ENCODE results near the gene APOO.

APOO gene

GRCh38 chrX:23907498-23908218 lies at the start of gene APOO, which contains the start of gene CXorf58:
APOO (minus strand) TSS chrX:23907938; CDS start chrX:23907702, 236 bp downstream.
CXorf58 (plus strand) TSS chrX:23908006; CDS start chrX:23910303, 2,297 bp downstream.
- DNase-seq (ENCODE audit: extremely low read depth, low read depth) = peak; percentile 80
- TF ChIP-seq, protein P1, sequence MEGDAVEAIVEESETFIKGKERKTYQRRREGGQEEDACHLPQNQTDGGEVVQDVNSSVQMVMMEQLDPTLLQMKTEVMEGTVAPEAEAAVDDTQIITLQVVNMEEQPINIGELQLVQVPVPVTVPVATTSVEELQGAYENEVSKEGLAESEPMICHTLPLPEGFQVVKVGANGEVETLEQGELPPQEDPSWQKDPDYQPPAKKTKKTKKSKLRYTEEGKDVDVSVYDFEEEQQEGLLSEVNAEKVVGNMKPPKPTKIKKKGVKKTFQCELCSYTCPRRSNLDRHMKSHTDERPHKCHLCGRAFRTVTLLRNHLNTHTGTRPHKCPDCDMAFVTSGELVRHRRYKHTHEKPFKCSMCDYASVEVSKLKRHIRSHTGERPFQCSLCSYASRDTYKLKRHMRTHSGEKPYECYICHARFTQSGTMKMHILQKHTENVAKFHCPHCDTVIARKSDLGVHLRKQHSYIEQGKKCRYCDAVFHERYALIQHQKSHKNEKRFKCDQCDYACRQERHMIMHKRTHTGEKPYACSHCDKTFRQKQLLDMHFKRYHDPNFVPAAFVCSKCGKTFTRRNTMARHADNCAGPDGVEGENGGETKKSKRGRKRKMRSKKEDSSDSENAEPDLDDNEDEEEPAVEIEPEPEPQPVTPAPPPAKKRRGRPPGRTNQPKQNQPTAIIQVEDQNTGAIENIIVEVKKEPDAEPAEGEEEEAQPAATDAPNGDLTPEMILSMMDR (IDR thresholded peaks at IDR 0.05; ENCODE audit: low read depth, low read length) = peak; percentile 63

- TF ChIP-seq, protein P1 (IDR thresholded peaks at IDR 0.05; ENCODE audit: low read depth, low read length) = no peak
- no peak for DNase-seq (ENCODE audit: extremely low read depth, low read depth)
Observed at GRCh38 chrX:23954396-23954795, 46.7 kb upstream of the APOO start.

DNA sequence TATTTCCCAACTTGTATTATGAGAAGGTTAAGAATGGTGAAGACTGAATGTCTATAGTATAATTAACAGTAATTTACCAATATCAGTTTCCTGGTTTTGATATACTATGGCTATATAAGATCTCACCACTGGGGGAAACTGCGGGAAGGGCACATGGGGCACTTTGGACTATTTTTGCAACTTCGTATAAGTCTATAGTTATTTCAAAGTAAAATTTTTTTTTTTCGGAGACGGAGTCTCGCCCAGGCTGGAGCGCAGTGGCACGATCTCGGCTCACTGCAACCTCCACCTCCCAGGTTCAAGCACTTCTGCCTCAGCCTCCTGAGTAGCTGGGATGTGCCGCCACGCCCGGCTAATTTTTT lies 46.2 kb upstream of the APOO start:
- TF ChIP-seq, protein P1 (IDR thresholded peaks at IDR 0.05; ENCODE audit: low read depth, low read length) = no peak
- no peak for DNase-seq (ENCODE audit: extremely low read depth, low read depth)

GRCh38 chrX:23952984-23953907 lies 45.5 kb upstream of the APOO start:
- TF ChIP-seq, protein P1 (IDR thresholded peaks at IDR 0.05; ENCODE audit: low read depth, low read length) = no peak
- DNase-seq (ENCODE audit: extremely low read depth, low read depth) = no peak

DNA sequence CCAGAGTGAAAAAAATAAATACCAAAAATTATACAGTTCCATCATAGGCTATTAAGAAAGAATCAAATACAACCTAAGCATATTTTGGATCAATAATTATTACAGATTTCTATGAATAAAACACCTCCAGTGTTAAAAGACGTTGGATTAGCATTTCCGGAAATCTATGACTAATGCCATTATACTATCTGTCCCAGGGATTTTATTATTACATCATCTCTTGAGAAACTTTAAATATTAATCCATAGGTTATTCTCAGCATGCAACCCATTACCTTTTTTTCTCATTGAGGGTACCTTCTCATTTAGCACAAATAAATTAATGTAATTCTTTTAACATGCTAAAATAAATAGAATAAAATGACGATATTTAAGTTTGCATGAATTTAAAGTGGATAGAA lies 44.7 kb upstream of the APOO start:
- TF ChIP-seq, protein P1 (IDR thresholded peaks at IDR 0.05; ENCODE audit: low read depth, low read length) = no peak
- DNase-seq (ENCODE audit: extremely low read depth, low read depth) = no peak

- TF ChIP-seq, protein P1 (IDR thresholded peaks at IDR 0.05; ENCODE audit: low read depth, low read length) = no peak
- DNase-seq (ENCODE audit: extremely low read depth, low read depth) = no peak
Observed at GRCh38 chrX:23945206-23945605, 37.5 kb upstream of the APOO start.

DNA sequence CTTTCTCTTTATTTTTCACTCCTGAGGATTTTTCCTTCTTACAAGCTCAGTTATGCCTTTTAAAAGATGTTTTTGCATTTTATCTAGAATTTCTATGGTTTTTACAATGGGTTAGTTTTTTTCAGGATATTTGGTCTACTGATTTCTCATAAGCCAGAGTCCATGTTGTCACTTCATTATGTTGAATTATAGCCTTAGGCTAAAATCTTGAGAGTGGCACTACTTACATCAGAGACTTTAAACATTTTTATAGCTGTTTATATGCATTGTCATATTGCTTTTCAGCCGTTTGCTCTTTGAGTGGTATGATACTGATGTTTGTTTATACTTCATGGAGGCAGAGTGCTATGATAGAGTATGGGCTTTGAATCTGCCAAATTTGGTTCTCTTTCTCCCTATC lies 36.5 kb upstream of the APOO start:
- TF ChIP-seq, protein P1 (IDR thresholded peaks at IDR 0.05; ENCODE audit: low read depth, low read length) = no peak
- no peak for DNase-seq (ENCODE audit: extremely low read depth, low read depth)
